PC-3 (cell line): ENCODE results near the gene MAGEB2. TPM values are rescaled to one million over a fixed set of nuclear protein-coding genes. Genes with fewer than 3 reads are reported as not detected.

Experiments
- ATAC-seq: fragments of 200-7000 bp; cut with Tn5 transposase; 2 replicates; pipeline ENCODE4 v1.9.1; 2020; ENCODE audit warnings: mild to moderate bottlenecking, moderate library complexity
- BruUV-seq: library from RNA; stranded (reverse); fragments of 400-500 nt; replicated peaks from 2 replicates; lab custom pipeline; 2021; lab: Mats Ljungman, UMichigan
- CTCF ChIA-PET: fragments of 300-600 bp; sonication (Branson Sonifier 250); formaldehyde crosslinking; loops from one replicate; lab custom pipeline; 2022; ENCODE audit warnings: antibody characterized with exemption; lab: Charles Lee
- POLR2A ChIA-PET: fragments of 300-600 bp; sonication (Branson Sonifier 250); formaldehyde crosslinking; loops from one replicate; lab custom pipeline; 2022; ENCODE audit warnings: antibody characterized with exemption; ENCODE audit not compliant: unreplicated experiment; lab: Charles Lee
- DNase-seq: peaks from one replicate; pipeline ENCODE4 v3.0.0-alpha.2; 2015
- H2AFZ ChIP-seq: fragments of 300-600 bp; sonication (generic); 2 replicates; pipeline ENCODE4 v1.6.0; 2016; ENCODE audit warnings: antibody characterized with exemption, low read length
- H3F3A ChIP-seq: fragments of 300-600 bp; sonication (generic); one replicate; pipeline ENCODE4 v1.6.0; 2017; ENCODE audit warnings: antibody characterized with exemption, low read length, control low read depth, mild to moderate bottlenecking; ENCODE audit not compliant: unreplicated experiment
- H3K27ac ChIP-seq: fragments of 300-600 bp; sonication (generic); 2 replicates; pipeline ENCODE4 v1.5.1; 2016; ENCODE audit warnings: mild to moderate bottlenecking, low read length
- H3K27me3 ChIP-seq: fragments of 300-600 bp; sonication (generic); 2 replicates; pipeline ENCODE4 v1.6.1; 2016; ENCODE audit warnings: low read length, mixed read lengths
- H3K36me3 ChIP-seq: fragments of 300-600 bp; sonication (generic); 2 replicates; pipeline ENCODE4 v1.6.1; 2016; ENCODE audit warnings: low read depth, mixed run types, low read length, mixed read lengths
- H3K4me1 ChIP-seq: fragments of 300-600 bp; sonication (generic); 2 replicates; pipeline ENCODE4 v1.5.1; 2016; ENCODE audit warnings: low read length; ENCODE audit not compliant: insufficient read depth
- H3K4me2 ChIP-seq: fragments of 300-600 bp; sonication (generic); 2 replicates; pipeline ENCODE4 v1.6.0; 2016; ENCODE audit warnings: low read length
- H3K4me3 ChIP-seq: fragments of 300-600 bp; sonication (generic); 2 replicates; pipeline ENCODE4 v1.5.1; 2016; ENCODE audit warnings: mild to moderate bottlenecking, low read length, mixed read lengths
- H3K79me2 ChIP-seq: fragments of 300-600 bp; sonication (generic); 2 replicates; pipeline ENCODE4 v1.6.1; 2017; ENCODE audit warnings: low read length, mixed read lengths
- H3K9ac ChIP-seq: fragments of 300-600 bp; sonication (generic); 2 replicates; pipeline ENCODE4 v1.6.0; 2016; ENCODE audit warnings: mild to moderate bottlenecking, low read length
- H3K9me2 ChIP-seq: fragments of 300-600 bp; sonication (generic); replicated peaks from 2 replicates; pipeline ENCODE4 v1.6.1; 2016; ENCODE audit warnings: mixed run types, low read length, mixed read lengths
- H3K9me3 ChIP-seq: fragments of 300-600 bp; sonication (generic); 2 replicates; pipeline ENCODE4 v1.6.1; 2016; ENCODE audit warnings: low read length, mixed read lengths
- H4K20me1 ChIP-seq: fragments of 300-600 bp; sonication (generic); 2 replicates; pipeline ENCODE4 v1.6.1; 2016; ENCODE audit warnings: low read length, mixed read lengths
- EZH2 ChIP-seq: fragments of 300-600 bp; sonication (generic); IDR thresholded peaks from one replicate; pipeline ENCODE4 v1.6.1; 2017; ENCODE audit warnings: antibody characterized with exemption, mild to moderate bottlenecking, low read length; ENCODE audit not compliant: unreplicated experiment
- EZH2phosphoT487 ChIP-seq: fragments of 300-600 bp; sonication (generic); IDR thresholded peaks from 2 replicates; pipeline ENCODE4 v1.6.1; 2018; ENCODE audit warnings: mild to moderate bottlenecking, antibody characterized with exemption, low read length, borderline replicate concordance
- intact Hi-C: fragments of 100-400 bp; cut with micrococcal nuclease; formaldehyde crosslinking; loops from 2 replicates; pipeline ENCODE4 v1.9.0; 2023
- total RNA-seq: library from RNA; depleted of rRNA; stranded (reverse); fragments of >200 nt; gene quantifications from 2 replicates; pipeline ENCODE4 v1.2.3, GENCODE V29; 2014
- TF ChIP-seq, protein P1 (sequence below): fragments of 300-600 bp; sonication (generic); conservative IDR thresholded peaks from 2 replicates; pipeline ENCODE4 v1.5.1; 2017; ENCODE audit warnings: antibody characterized with exemption, low read depth, mild to moderate bottlenecking, low read length

Gene MAGEB2
- total RNA-seq, 1 experiment from 2014 or later = not detected

DNA sequence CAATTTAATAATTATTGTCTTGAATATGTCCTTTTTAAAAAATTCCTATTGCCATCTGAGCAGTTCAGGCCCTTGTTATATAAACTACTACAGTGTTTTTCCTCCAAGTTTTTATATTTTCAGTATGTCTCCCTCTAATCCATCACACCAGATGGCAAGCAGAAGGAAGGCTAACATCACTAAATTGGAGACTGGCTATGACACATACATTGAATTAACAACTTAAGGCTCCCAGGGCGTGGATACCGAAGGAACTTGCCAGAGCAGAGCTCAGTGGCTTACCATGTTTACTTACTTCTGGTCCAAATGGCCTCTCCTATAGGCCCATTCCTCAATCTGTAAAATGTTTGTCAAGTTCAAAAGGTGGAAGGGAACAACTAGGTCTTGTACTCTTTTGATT is 44.6 kb downstream of the MAGEB2 start:
- no peak overlapping the region for H3K27ac ChIP-seq
- no peaks in the 10 kb centered on the region for H4K20me1 ChIP-seq
- ATAC-seq (no peak), DNase-seq (no peak)
- no peaks in the 10 kb centered on the region for H3K79me2 ChIP-seq
- H3K4me3 ChIP-seq = no peak overlapping the region
- ChIA-PET POLR2A (no interaction called here), CTCF (no interaction called here)
- no peaks in the 10 kb centered on the region for H3K4me1 ChIP-seq
- H3F3A ChIP-seq = no peaks in the 10 kb centered on the region
- H3K36me3 ChIP-seq = no peaks in the 10 kb centered on the region
- H3K9me2 ChIP-seq = no peaks in the 10 kb centered on the region
- TF ChIP-seq, protein P1, sequence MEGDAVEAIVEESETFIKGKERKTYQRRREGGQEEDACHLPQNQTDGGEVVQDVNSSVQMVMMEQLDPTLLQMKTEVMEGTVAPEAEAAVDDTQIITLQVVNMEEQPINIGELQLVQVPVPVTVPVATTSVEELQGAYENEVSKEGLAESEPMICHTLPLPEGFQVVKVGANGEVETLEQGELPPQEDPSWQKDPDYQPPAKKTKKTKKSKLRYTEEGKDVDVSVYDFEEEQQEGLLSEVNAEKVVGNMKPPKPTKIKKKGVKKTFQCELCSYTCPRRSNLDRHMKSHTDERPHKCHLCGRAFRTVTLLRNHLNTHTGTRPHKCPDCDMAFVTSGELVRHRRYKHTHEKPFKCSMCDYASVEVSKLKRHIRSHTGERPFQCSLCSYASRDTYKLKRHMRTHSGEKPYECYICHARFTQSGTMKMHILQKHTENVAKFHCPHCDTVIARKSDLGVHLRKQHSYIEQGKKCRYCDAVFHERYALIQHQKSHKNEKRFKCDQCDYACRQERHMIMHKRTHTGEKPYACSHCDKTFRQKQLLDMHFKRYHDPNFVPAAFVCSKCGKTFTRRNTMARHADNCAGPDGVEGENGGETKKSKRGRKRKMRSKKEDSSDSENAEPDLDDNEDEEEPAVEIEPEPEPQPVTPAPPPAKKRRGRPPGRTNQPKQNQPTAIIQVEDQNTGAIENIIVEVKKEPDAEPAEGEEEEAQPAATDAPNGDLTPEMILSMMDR = no peak
- TF ChIP-seq EZH2phosphoT487 = no peak
- no peak for TF ChIP-seq EZH2
- no peak overlapping the region for H2AFZ ChIP-seq
- no peak overlapping the region for H3K4me2 ChIP-seq
- BruUV-seq = no TSS peak
- H3K9me3 ChIP-seq = 0 out of 2 replicates have a peak, but pooled peaks cover 2% of the 10 kb centered on the region
- H3K9ac ChIP-seq = no peak overlapping the region
- intact Hi-C loops = no loop called here
- H3K27me3 ChIP-seq = peaks cover 8% of the 10 kb centered on the region; the same call in 1 of the 2 replicates

DNA sequence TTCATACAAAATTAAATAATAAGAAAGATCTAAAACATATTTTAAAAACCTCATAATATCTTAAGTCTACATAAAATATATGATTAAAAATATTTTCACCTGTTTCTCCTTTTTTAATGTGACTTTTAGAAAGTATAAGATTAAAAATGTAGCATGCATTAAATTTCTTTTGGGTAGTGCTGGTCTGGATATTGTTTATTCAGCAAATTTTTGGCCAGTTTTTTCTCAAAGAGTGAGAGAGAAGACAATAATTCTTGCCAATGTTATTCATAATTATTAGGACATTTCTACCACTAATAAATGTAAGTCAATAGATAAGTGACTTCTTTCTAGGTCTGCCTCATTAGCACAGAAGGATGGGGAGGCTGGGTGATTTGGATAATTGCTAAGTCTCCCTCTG is 45.6 kb downstream of the MAGEB2 start:
- Histone ChIP-seq H3K4me1 (no peaks in the 10 kb centered on the region), H3K9ac (no peak overlapping the region), H3K79me2 (no peaks in the 10 kb centered on the region), H3K36me3 (no peaks in the 10 kb centered on the region), H3F3A (no peaks in the 10 kb centered on the region), H3K9me3 (no peaks in the 10 kb centered on the region), H3K27me3 (peaks cover 8% of the 10 kb centered on the region; the same call in 1 of the 2 replicates), H3K4me2 (no peak overlapping the region), H2AFZ (no peak overlapping the region), H3K27ac (no peak overlapping the region), H3K9me2 (no peaks in the 10 kb centered on the region), H4K20me1 (no peaks in the 10 kb centered on the region), H3K4me3 (no peak overlapping the region)
- intact Hi-C loops = no loop called here
- ChIA-PET CTCF (no interaction called here), POLR2A (no interaction called here)
- no TSS peak for BruUV-seq
- TF ChIP-seq, protein P1 = no peak
- TF ChIP-seq EZH2phosphoT487 (no peak), EZH2 (no peak)
- no peak for DNase-seq
- no peak for ATAC-seq

DNA sequence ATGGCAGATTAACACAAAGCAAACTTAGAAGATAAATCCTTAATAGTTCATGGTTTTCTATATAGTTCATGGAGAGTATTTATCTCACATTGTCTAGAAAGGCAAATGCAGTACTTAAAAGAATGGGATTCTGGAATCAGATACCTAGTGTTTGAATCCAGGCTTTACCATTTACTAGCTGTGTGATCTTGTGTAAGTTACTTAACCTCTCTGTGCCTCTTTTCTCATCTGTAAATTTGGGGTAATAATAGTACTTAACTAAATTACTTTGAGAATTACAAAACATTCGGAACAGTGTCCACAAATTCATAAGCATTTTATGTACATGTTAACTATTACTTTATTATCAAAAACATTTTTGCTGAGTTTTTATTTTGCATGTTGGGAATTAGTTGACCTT is 47.4 kb downstream of the MAGEB2 start:
- Histone ChIP-seq H3K27me3 (peaks cover 8% of the 10 kb centered on the region; the same call in 1 of the 2 replicates), H3K79me2 (no peaks in the 10 kb centered on the region), H3K27ac (no peak overlapping the region), H3K9ac (no peak overlapping the region), H3K4me2 (no peak overlapping the region), H3K4me3 (no peak overlapping the region), H4K20me1 (no peaks in the 10 kb centered on the region), H2AFZ (no peak overlapping the region), H3K4me1 (no peaks in the 10 kb centered on the region), H3K9me2 (no peaks in the 10 kb centered on the region), H3K9me3 (no peaks in the 10 kb centered on the region), H3F3A (no peaks in the 10 kb centered on the region), H3K36me3 (no peaks in the 10 kb centered on the region)
- no TSS peak for BruUV-seq
- CTCF ChIA-PET = no interaction called here
- ATAC-seq (no peak), DNase-seq (no peak)
- intact Hi-C loops = no loop called here
- TF ChIP-seq EZH2 (no peak), EZH2phosphoT487 (no peak)
- TF ChIP-seq, protein P1 = no peak
- POLR2A ChIA-PET = no interaction called here
